BLaER1 (cell line): ENCODE results near the gene NPAS3.

Experiments used
- H3K27ac ChIP-seq: shearing (Covaris generic); formaldehyde crosslinking; 2 replicates; pipeline ENCODE4 v1.8.1; 2022
- H3K27me3 ChIP-seq: shearing (Covaris generic); formaldehyde crosslinking; 2 replicates; pipeline ENCODE4 v1.8.1; 2022
- H3K36me3 ChIP-seq: shearing (Covaris generic); formaldehyde crosslinking; 2 replicates; pipeline ENCODE4 v1.8.1; 2022
- H3K4me1 ChIP-seq: shearing (Covaris generic); formaldehyde crosslinking; 2 replicates; pipeline ENCODE4 v1.8.1; 2022
- H3K4me2 ChIP-seq: shearing (Covaris generic); formaldehyde crosslinking; 2 replicates; pipeline ENCODE4 v1.8.1; 2022
- H3K4me3 ChIP-seq: shearing (Covaris generic); formaldehyde crosslinking; 2 replicates; pipeline ENCODE4 v1.8.1; 2022
- H3K9ac ChIP-seq: shearing (Covaris generic); formaldehyde crosslinking; 2 replicates; pipeline ENCODE4 v1.8.1; 2022
- H3K9me3 ChIP-seq: shearing (Covaris generic); formaldehyde crosslinking; 2 replicates; pipeline ENCODE4 v1.8.1; 2022
- H4K20me1 ChIP-seq: shearing (Covaris generic); formaldehyde crosslinking; 2 replicates; pipeline ENCODE4 v1.8.1; 2022
- Cebpa-rat ChIP-seq: shearing (Covaris generic); IDR thresholded peaks from 2 replicates; pipeline ENCODE4 v1.8.1; 2022

Gene NPAS3

DNA sequence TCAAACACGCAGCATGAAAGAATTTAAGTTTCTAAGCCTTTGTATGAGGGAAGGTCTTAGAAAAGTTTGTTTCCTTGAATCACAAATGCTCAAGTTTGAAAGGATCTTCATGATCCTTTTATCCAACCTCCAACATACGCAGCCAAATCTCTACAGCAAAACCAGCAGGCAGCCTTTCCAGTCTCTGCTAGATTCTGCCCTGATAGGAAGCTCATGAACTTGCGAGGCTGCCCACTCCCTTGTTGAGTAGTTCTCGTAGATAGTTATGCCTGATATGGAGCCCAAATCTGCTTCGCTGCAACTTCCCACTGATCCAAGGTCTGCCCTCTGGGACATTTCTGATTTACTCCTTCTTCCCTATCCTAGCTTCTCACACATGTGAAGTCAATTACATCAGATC is 739.3 kb downstream of the NPAS3 start:
- H3K4me3 ChIP-seq: no peak overlapping the region
- H3K9me3 ChIP-seq: no peaks in the 10 kb centered on the region
- H3K27ac ChIP-seq: no peak overlapping the region
- no peaks in the 10 kb centered on the region for H3K4me1 ChIP-seq
- H3K9ac ChIP-seq: no peak overlapping the region
- H3K36me3 ChIP-seq: no peaks in the 10 kb centered on the region
- TF ChIP-seq Cebpa-rat: no peak
- H3K4me2 ChIP-seq: no peak overlapping the region
- no peaks in the 10 kb centered on the region for H3K27me3 ChIP-seq
- H4K20me1 ChIP-seq: no peaks in the 10 kb centered on the region

GRCh38 chr14:33679025-33679424 is 740.3 kb downstream of the NPAS3 start:
- Histone ChIP-seq H3K4me3 (no peak overlapping the region), H4K20me1 (no peaks in the 10 kb centered on the region), H3K36me3 (no peaks in the 10 kb centered on the region), H3K9ac (no peak overlapping the region), H3K27me3 (no peaks in the 10 kb centered on the region), H3K4me2 (no peak overlapping the region), H3K4me1 (no peaks in the 10 kb centered on the region), H3K27ac (no peak overlapping the region), H3K9me3 (no peaks in the 10 kb centered on the region)
- TF ChIP-seq Cebpa-rat: no peak

- TF ChIP-seq Cebpa-rat: no peak
- no peak overlapping the region for H3K4me2 ChIP-seq
- no peaks in the 10 kb centered on the region for H3K4me1 ChIP-seq
Observed at GRCh38 chr14:33679461-33680225, 741.0 kb downstream of the NPAS3 start.

GRCh38 chr14:33680873-33681272 is 742.2 kb downstream of the NPAS3 start:
- Histone ChIP-seq H3K4me2 (no peak overlapping the region), H3K27me3 (no peaks in the 10 kb centered on the region), H3K9me3 (no peaks in the 10 kb centered on the region), H3K27ac (no peak overlapping the region), H3K4me1 (no peaks in the 10 kb centered on the region), H3K36me3 (no peaks in the 10 kb centered on the region), H3K4me3 (no peak overlapping the region), H3K9ac (no peak overlapping the region), H4K20me1 (no peaks in the 10 kb centered on the region)
- TF ChIP-seq Cebpa-rat: no peak

More at GRCh38 chr14:33679461-33680225, 741.0 kb downstream of the NPAS3 start:
- H3K9ac ChIP-seq: no peak overlapping the region
- no peak overlapping the region for H3K27ac ChIP-seq
- no peaks in the 10 kb centered on the region for H3K27me3 ChIP-seq
- no peaks in the 10 kb centered on the region for H3K36me3 ChIP-seq
- no peak overlapping the region for H3K4me3 ChIP-seq
- no peaks in the 10 kb centered on the region for H3K9me3 ChIP-seq
- H4K20me1 ChIP-seq: no peaks in the 10 kb centered on the region

DNA sequence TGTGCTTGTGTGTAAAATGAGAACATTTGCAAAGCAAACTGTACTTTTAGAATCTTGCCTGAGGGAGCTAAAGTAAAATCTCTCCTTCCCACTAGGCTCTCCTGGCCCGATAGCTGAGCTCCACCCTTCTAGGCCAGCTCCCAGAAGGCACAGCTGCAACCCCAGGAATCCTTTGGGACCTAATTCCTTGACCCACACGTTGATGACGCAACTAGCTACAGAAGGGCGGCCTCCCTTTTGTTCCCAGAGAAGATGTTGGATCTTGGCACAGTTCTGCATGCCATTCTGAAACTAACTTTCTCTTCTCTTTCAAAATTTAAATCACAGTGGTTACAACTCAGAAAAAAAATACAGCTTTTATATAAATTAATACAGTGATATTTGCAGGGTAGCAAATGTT is 744.1 kb downstream of the NPAS3 start:
- H3K27me3 ChIP-seq: no peaks in the 10 kb centered on the region
- no peaks in the 10 kb centered on the region for H4K20me1 ChIP-seq
- H3K4me2 ChIP-seq: no peak overlapping the region
- H3K9me3 ChIP-seq: no peaks in the 10 kb centered on the region
- H3K27ac ChIP-seq: no peak overlapping the region
- H3K9ac ChIP-seq: no peak overlapping the region
- TF ChIP-seq Cebpa-rat: no peak
- H3K36me3 ChIP-seq: no peaks in the 10 kb centered on the region
- H3K4me3 ChIP-seq: no peak overlapping the region
- no peaks in the 10 kb centered on the region for H3K4me1 ChIP-seq

DNA sequence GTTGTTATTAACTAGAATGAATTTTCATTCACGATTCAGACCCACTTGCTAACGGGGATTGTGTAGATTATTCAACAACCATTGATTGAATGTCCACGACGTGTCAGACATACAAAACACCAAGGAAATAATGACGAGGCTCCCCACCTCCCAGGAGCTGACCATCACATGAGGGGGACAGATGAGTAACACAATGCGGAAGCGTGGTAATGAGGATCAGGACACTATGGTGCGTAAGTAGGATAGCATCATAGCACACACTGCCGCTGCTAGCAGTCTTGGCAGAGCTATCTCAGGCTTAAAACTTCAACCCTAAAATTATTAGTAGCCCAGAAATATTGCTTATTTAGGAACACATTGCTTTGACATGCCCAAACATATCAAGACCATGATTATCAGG is 746.3 kb downstream of the NPAS3 start:
- no peak for TF ChIP-seq Cebpa-rat
- no peak overlapping the region for H3K9ac ChIP-seq
- H3K27me3 ChIP-seq: no peaks in the 10 kb centered on the region
- H3K4me2 ChIP-seq: no peak overlapping the region
- no peaks in the 10 kb centered on the region for H3K36me3 ChIP-seq
- no peak overlapping the region for H3K27ac ChIP-seq
- H3K9me3 ChIP-seq: no peaks in the 10 kb centered on the region
- no peak overlapping the region for H3K4me3 ChIP-seq
- H4K20me1 ChIP-seq: no peaks in the 10 kb centered on the region
- no peaks in the 10 kb centered on the region for H3K4me1 ChIP-seq

DNA sequence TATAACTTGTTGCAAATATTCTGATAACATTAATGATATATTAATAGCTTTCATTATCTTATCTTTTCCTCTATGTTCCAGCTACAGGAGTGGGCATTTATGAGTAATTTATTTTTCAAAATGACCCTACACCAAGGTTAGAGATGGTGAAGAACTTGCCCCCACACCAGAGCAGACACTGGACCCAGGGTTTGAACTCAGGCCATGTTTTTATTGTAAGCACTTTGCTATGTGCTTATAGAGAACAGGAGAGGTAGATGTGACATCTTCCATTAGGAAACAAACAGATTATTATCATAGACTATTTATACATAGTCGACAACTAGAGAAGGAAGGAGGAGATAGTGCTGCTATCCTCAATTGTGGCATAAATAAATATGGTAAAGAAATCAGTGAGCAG is 747.0 kb downstream of the NPAS3 start:
- H4K20me1 ChIP-seq: no peaks in the 10 kb centered on the region
- H3K36me3 ChIP-seq: no peaks in the 10 kb centered on the region
- no peaks in the 10 kb centered on the region for H3K9me3 ChIP-seq
- no peaks in the 10 kb centered on the region for H3K4me1 ChIP-seq
- H3K27ac ChIP-seq: no peak overlapping the region
- no peak for TF ChIP-seq Cebpa-rat
- no peaks in the 10 kb centered on the region for H3K27me3 ChIP-seq
- no peak overlapping the region for H3K9ac ChIP-seq
- H3K4me2 ChIP-seq: no peak overlapping the region
- H3K4me3 ChIP-seq: no peak overlapping the region

DNA sequence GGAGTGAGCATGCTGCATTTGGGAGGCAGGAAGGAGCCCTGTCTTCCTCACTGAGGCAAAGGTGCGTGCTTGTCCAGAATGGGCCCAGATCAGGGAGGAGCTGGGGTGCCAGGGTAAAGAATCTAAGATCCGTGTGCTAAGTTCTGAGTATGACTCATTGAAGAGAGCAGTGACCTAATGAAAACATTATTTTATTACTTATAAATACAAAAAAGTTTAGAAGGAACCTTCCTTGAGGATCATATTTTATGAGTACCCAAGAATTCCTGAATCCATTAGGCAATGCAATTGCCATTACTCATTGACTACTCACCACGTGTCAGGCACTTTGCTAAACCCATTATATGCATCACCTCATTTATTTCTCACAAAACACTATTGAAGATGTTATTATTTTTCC is 747.5 kb downstream of the NPAS3 start:
- Histone ChIP-seq H3K27ac (no peak overlapping the region), H3K9ac (no peak overlapping the region)

GRCh38 chr14:33686856-33687255 is 748.2 kb downstream of the NPAS3 start:
- Histone ChIP-seq H3K36me3 (no peaks in the 10 kb centered on the region), H3K4me2 (no peak overlapping the region), H3K4me1 (no peaks in the 10 kb centered on the region), H3K9me3 (no peaks in the 10 kb centered on the region), H3K27me3 (no peaks in the 10 kb centered on the region), H3K9ac (no peak overlapping the region), H4K20me1 (no peaks in the 10 kb centered on the region), H3K27ac (no peak overlapping the region), H3K4me3 (no peak overlapping the region)
- no peak for TF ChIP-seq Cebpa-rat

More for the DNA sequence above, 747.5 kb downstream of the NPAS3 start:
- Histone ChIP-seq H3K27me3 (no peaks in the 10 kb centered on the region), H3K9me3 (no peaks in the 10 kb centered on the region), H4K20me1 (no peaks in the 10 kb centered on the region), H3K4me3 (no peak overlapping the region), H3K4me2 (no peak overlapping the region), H3K36me3 (no peaks in the 10 kb centered on the region), H3K4me1 (no peaks in the 10 kb centered on the region)
- no peak for TF ChIP-seq Cebpa-rat

GRCh38 chr14:33689680-33690079 is 751.0 kb downstream of the NPAS3 start:
- no peaks in the 10 kb centered on the region for H3K4me1 ChIP-seq

DNA sequence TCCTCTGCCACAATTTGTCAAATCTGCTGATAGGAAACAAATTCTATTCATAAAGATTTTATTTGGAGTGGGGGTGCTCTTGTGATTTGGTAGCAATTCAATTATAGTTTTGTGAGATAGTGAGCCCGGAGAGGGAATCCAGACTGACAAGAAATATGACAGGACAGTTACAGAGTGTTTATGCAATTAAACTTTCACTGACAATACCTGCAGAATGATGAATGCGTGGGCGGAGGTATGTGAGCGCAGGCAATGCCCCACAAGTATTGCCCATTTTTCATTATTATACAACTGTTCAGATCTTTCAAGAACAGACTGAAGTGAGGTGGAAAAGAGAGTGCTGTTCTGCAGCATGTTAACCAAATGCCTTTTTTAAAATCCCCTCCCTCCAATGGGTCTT is 753.2 kb downstream of the NPAS3 start:
- no peaks in the 10 kb centered on the region for H3K36me3 ChIP-seq
- H3K4me2 ChIP-seq: no peak overlapping the region
- H3K4me1 ChIP-seq: no peaks in the 10 kb centered on the region
- H3K27me3 ChIP-seq: no peaks in the 10 kb centered on the region
- no peak for TF ChIP-seq Cebpa-rat
- no peak overlapping the region for H3K4me3 ChIP-seq
- H4K20me1 ChIP-seq: no peaks in the 10 kb centered on the region
- H3K27ac ChIP-seq: no peak overlapping the region
- no peak overlapping the region for H3K9ac ChIP-seq
- no peaks in the 10 kb centered on the region for H3K9me3 ChIP-seq

More at GRCh38 chr14:33689680-33690079, 751.0 kb downstream of the NPAS3 start:
- Histone ChIP-seq H3K27me3 (no peaks in the 10 kb centered on the region), H3K9me3 (no peaks in the 10 kb centered on the region), H4K20me1 (no peaks in the 10 kb centered on the region), H3K4me2 (no peak overlapping the region), H3K27ac (no peak overlapping the region), H3K9ac (no peak overlapping the region), H3K36me3 (no peaks in the 10 kb centered on the region), H3K4me3 (no peak overlapping the region)
- no peak for TF ChIP-seq Cebpa-rat
